Spleen (tissue), 11 donors: ENCODE results near the gene RRM1. TPM values are rescaled to one million over a fixed set of nuclear protein-coding genes. Genes with fewer than 3 reads are reported as not detected.
"Not testable (repeated sequence)": the region's sequence is repeated elsewhere in the genome, so short reads cannot be mapped to it uniquely, and the experiment has no call there.

Experiments
- DNase-seq: peaks from one replicate; pipeline ENCODE4 v3.0.0-alpha.2; 2020
- H3K27ac ChIP-seq, 8 donors: fragments of 200-600 bp; sonication (generic) in 7 of 8; 1 replicate in 4 of 8; 2 replicates in 4 of 8; pipeline versions ENCODE4 v1.5.0 to v1.8.0; 2016 to 2021; ENCODE audit warnings: inconsistent platforms in 4 of 8, mild to moderate bottlenecking in 4 of 8, moderate library complexity in 1 of 8
- H3K27me3 ChIP-seq, 7 donors: fragments of 200-600 bp; sonication (generic) in 6 of 7; replicated peaks in 1 of 7; 1 replicate in 4 of 7; 2 replicates in 3 of 7; pipeline versions ENCODE4 v1.5.0 to v1.8.0; 2016 to 2021; ENCODE audit warnings: inconsistent platforms in 3 of 7, mild to moderate bottlenecking in 1 of 7
- H3K36me3 ChIP-seq, 6 donors: fragments of 200-600 bp; sonication (generic) in 5 of 6; 1 replicate in 4 of 6; 2 replicates in 2 of 6; pipeline versions ENCODE4 v1.5.0 to v1.8.0; 2016 to 2021; ENCODE audit warnings: inconsistent platforms in 2 of 6
- H3K4me1 ChIP-seq, 6 donors: fragments of 200-600 bp; sonication (generic) in 5 of 6; 1 replicate in 3 of 6; 2 replicates in 3 of 6; pipeline versions ENCODE4 v1.5.0 to v1.8.0; 2016 to 2021; ENCODE audit warnings: inconsistent platforms in 3 of 6
- H3K4me3 ChIP-seq, 8 donors: fragments of 200-600 bp; sonication (generic) in 7 of 8; 1 replicate in 4 of 8; 2 replicates in 4 of 8; pipeline versions ENCODE4 v1.5.0 to v1.8.0; 2016 to 2021; ENCODE audit warnings: inconsistent platforms in 4 of 8, mild to moderate bottlenecking in 4 of 8, moderate library complexity in 2 of 8
- H3K9me3 ChIP-seq, 8 donors: fragments of 200-600 bp; sonication (generic) in 7 of 8; 1 replicate in 4 of 8; 2 replicates in 4 of 8; pipeline versions ENCODE4 v1.5.0 to v1.8.0; 2016 to 2021; ENCODE audit warnings: inconsistent platforms in 4 of 8
- POLR2A ChIP-seq, 3 donors: fragments of 450-650 bp; IDR thresholded peaks; one replicate each; pipeline ENCODE4 v1.5.1; 2017; ENCODE audit warnings: antibody characterized with exemption in 3 of 3, mild to moderate bottlenecking in 1 of 3
- POLR2AphosphoS5 ChIP-seq, 3 donors: sonication (generic); formaldehyde crosslinking; IDR thresholded peaks; one replicate each; pipeline ENCODE4 v1.5.1; 2017; ENCODE audit warnings: antibody characterized with exemption in 3 of 3
- WGBS, 5 donors: extraction: QIAGEN DNeasy Blood & Tissue Kit in 3 of 5; methylation state at CpG; one replicate each; pipeline versions ENCODE4 v1.1.5 to v1.1.7; 2013 to 2018; 5-methylcytosine and 5-hydroxymethylcytosine counted together
- intact Hi-C: fragments of 100-400 bp; cut with DNase I; formaldehyde crosslinking; loops from one replicate; pipeline ENCODE4 v1.15.0; 2023; ENCODE audit warnings: low total_unique reads
- polyA plus RNA-seq, 3 donors: library from polyadenylated mRNA; stranded (reverse); fragments of 200-250 nt; gene quantifications; one replicate each; pipeline ENCODE4 v1.2.1, GENCODE V29; 2013
- total RNA-seq, 7 donors: library from RNA; depleted of rRNA in 3 of 7; stranded (reverse); fragments of >200 nt in 3 of 7; fragmentation: NEBNext Ultra II Directional in 4 of 7; extraction: Animal tissue kit (Norgen Biotek cat#: 25700) in 4 of 7; gene quantifications; one replicate each; pipeline versions ENCODE4 v1.1.0 to v1.2.1, GENCODE V29; 2016 to 2021
- TF ChIP-seq, protein P1 (sequence below), 11 experiments: fragments of 200-600 bp in 7 of 11; fragments of 450-650 bp in 4 of 11; sonication (generic) in 4 of 11; IDR thresholded peaks in 8 of 11; conservative IDR thresholded peaks in 3 of 11; 1 replicate in 7 of 11; 2 replicates in 4 of 11; pipeline versions ENCODE4 v1.4.0 to v1.8.0; 2016 to 2021; ENCODE audit warnings: antibody characterized with exemption in 11 of 11, inconsistent platforms in 4 of 11, mild to moderate bottlenecking in 1 of 11
- donor health status: healthy with polysubstance abuse.
- donor health status: DM: no; HTN: no; CAD: no; lungs with moderate emphysema.
- donor health status: DM: no; HTN: no; CAD: no.
- donor health status: Bipolar disorder and iron deficiency.
- donor health status: healthy.
- donor health status: DM: no; HTN: no; CAD: no.
- donor health status: DM: yes; HTN: yes; CAD: no.

RRM1 gene
- total and polyA plus RNA-seq, 10 donors: 6.6 to 37.6 (median 24.1) TPM

DNA sequence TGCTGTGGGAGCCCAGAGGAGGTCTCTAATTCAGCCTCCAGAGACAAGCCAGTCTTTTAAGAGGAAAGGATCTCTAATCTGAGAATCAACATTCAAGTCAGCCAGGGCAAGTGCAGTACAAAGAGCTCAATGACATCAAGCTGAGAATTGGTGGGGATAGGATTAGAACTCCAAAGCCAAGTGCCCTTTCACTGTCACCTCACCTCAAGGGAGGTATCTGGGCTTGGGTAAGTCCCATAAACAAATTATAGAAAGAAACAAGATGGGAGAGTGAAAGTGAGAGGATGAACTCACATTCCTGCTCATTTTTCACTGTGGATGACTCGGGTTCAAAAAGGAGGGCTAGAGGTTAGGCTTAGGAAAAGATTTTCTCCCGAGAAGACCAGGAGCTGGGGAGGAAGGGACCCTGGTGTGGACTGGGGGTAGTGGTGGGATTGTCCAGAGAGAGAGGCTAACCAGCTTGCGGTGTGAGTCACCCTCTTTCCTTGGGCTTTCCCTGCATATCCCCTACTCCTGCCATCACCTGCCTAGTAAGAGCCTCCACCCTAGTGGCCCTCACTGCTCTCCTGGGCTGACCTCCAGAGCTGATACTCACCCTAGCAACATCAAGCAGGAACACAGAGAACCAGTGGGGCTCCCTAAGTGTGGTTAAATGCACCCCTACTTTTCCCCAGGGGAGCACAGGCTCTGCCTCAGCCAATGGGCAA is 70.4 kb downstream of the RRM1 start:
- WGBS, 5 donors: 80 to 98% (median 88%) methylated on average over 3 of the region's 3 CpGs
- H3K27me3 ChIP-seq: no peaks in the 10 kb centered on the region
- TF ChIP-seq, protein P1, sequence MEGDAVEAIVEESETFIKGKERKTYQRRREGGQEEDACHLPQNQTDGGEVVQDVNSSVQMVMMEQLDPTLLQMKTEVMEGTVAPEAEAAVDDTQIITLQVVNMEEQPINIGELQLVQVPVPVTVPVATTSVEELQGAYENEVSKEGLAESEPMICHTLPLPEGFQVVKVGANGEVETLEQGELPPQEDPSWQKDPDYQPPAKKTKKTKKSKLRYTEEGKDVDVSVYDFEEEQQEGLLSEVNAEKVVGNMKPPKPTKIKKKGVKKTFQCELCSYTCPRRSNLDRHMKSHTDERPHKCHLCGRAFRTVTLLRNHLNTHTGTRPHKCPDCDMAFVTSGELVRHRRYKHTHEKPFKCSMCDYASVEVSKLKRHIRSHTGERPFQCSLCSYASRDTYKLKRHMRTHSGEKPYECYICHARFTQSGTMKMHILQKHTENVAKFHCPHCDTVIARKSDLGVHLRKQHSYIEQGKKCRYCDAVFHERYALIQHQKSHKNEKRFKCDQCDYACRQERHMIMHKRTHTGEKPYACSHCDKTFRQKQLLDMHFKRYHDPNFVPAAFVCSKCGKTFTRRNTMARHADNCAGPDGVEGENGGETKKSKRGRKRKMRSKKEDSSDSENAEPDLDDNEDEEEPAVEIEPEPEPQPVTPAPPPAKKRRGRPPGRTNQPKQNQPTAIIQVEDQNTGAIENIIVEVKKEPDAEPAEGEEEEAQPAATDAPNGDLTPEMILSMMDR (IDR thresholded peaks at IDR 0.05 in 8 of 11, conservative IDR thresholded peaks at IDR 0.05 in 3 of 11): no peak
- TF ChIP-seq POLR2AphosphoS5 (IDR thresholded peaks at IDR 0.05) (no peak), POLR2A (IDR thresholded peaks at IDR 0.05) (no peak)

DNA sequence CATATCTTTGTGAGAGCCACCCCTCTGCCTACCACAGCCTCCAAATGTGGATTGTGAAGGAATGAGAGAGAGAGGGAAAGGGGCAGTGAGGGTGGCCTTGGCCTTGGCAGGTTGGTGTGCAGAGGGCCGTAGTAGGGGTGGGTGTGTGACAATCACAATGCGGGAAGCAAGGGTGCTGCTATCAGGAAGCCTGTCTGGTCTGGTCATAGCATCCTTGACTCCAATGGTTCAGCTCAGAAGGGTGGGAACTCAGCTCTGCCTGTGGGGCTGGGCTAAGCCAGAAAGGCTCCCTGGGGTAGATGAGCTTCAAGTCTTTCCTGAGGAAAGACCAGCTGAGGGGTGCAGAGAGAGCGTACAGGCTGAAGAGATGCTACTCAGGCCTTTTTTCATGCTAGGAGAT is 72.7 kb downstream of the RRM1 start:
- Histone ChIP-seq H3K9me3 (no peaks in the 10 kb centered on the region), H3K4me3 (no peak overlapping the region), H3K27me3 (no peaks in the 10 kb centered on the region), H3K4me1 (no peaks in the 10 kb centered on the region), H3K36me3 (no peaks in the 10 kb centered on the region), H3K27ac (no peak overlapping the region)
- TF ChIP-seq, protein P1 (IDR thresholded peaks at IDR 0.05 in 8 of 11, conservative IDR thresholded peaks at IDR 0.05 in 3 of 11): no peak
- TF ChIP-seq POLR2AphosphoS5 (IDR thresholded peaks at IDR 0.05) (no peak), POLR2A (IDR thresholded peaks at IDR 0.05) (no peak)
- no peak for DNase-seq
- intact Hi-C loops: no loop called here
- WGBS, 5 donors: 77 to 90% (median 84%) methylated on average over 3 of the region's 3 CpGs

More for the DNA sequence above, 70.4 kb downstream of the RRM1 start:
- intact Hi-C loops: no loop called here
- Histone ChIP-seq H3K4me3 (no peak overlapping the region), H3K9me3 (no peaks in the 10 kb centered on the region), H3K27ac (no peak overlapping the region), H3K4me1 (no peaks in the 10 kb centered on the region), H3K36me3 (no peaks in the 10 kb centered on the region)
- DNase-seq: no peak

DNA sequence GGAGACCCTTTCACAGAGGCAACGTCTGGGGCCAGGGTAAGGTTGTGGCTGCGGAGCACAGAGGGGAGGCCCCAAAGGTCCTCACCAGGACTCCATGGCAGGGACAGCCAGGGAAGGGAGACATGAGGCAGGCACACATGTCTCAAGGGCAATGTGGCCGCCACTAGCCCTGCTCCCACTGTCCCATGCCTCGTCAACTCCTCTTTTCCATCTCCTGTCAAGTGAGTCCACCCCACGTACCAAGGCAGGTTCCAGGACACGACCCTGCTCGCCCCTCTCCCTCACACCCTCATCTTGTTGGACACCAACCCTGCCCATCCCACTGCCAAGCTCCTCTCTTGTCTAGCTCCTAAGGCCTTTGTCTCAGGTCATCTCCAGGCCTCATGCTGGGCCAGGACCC is 73.2 kb downstream of the RRM1 start:
- intact Hi-C loops: no loop called here
- no peaks in the 10 kb centered on the region for H3K27me3 ChIP-seq
- WGBS, 5 donors: 77 to 87% (median 79%) methylated on average over 6 to 7 of the region's 7 CpGs
- no peak for DNase-seq
- no peak for TF ChIP-seq POLR2AphosphoS5 (IDR thresholded peaks at IDR 0.05)
- TF ChIP-seq, protein P1 (IDR thresholded peaks at IDR 0.05 in 8 of 11, conservative IDR thresholded peaks at IDR 0.05 in 3 of 11): no peak
- TF ChIP-seq POLR2A (IDR thresholded peaks at IDR 0.05): no peak
- H3K36me3 ChIP-seq: no peaks in the 10 kb centered on the region
- H3K4me3 ChIP-seq: no peak overlapping the region
- H3K4me1 ChIP-seq: no peaks in the 10 kb centered on the region
- no peaks in the 10 kb centered on the region for H3K9me3 ChIP-seq
- H3K27ac ChIP-seq: no peak overlapping the region

DNA sequence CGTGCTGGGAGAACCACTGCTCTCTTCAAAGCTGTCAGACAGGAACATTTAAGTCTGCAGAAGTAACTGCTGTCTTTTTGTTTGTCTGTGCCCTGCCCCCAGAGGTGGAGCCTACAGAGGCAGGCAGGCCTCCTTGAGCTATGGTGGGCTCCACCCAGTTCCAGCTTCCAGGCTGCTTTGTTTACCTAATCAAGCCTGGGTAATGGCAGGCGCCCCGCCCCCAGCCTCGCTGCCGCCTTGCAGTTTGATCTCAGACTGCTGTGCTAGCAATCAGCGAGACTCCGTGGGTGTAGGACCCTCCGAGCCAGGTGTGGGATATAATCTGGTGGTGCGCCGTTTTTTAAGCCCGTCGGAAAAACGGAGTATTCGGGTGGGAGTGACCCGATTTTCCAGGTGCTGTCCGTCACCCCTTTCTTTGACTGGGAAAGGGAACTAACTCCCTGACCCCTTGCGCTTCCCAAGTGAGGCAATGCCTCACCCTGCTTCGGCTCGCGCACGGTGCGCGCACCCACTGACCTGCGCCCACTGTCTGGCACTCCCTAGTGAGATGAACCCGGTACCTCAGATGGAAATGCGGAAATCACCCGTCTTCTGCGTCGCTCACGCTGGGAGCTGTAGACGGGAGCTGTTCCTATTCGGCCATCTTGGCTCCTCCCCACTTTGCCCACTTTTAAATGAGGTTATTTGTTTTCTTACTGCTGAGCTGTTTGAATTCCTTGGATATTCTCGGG is 81.2 kb downstream of the RRM1 start:
- H3K4me3 ChIP-seq, H3K4me1 ChIP-seq, H3K36me3 ChIP-seq, intact Hi-C loops, H3K9me3 ChIP-seq, H3K27ac ChIP-seq, H3K27me3 ChIP-seq, DNase-seq: not testable (repeated sequence)
- WGBS, 5 donors: 82 to 89% (median 83%) methylated on average over 22 to 32 of the region's 33 CpGs
